A549 (cell line): ENCODE results near the gene NUTF2.

Experiments
- BCL3 ChIP-seq: fragments of >200 bp; sonication (Bioruptor Twin); formaldehyde crosslinking; IDR thresholded peaks from 3 replicates; pipeline ENCODE4 v1.6.1; 2016
- CTCF ChIP-seq: fragments of >200 bp; sonication (Bioruptor Twin); formaldehyde crosslinking; IDR thresholded peaks from 3 replicates; pipeline ENCODE4 v1.5.1; 2016
- EP300 ChIP-seq, 2 experiments: fragments of >200 bp; sonication (Bioruptor Twin); formaldehyde crosslinking; IDR thresholded peaks; 2 replicates in 1 of 2; 3 replicates in 1 of 2; pipeline ENCODE4 v1.6.1; 2016 to 2017
- HDAC2 ChIP-seq: fragments of 200-600 bp; sonication (generic); IDR thresholded peaks from 2 replicates; pipeline ENCODE4 v1.6.1; 2016
- HOXB5 ChIP-seq: fragments of 250-450 bp; sonication (Bioruptor Pico); IDR thresholded peaks from 2 replicates; pipeline ENCODE4 v1.5.0; 2020; ENCODE audit warnings: mild to moderate bottlenecking, moderate library complexity
- POLR2A ChIP-seq: IDR thresholded peaks from 2 replicates; pipeline ENCODE4 v1.6.1; 2012; ENCODE audit warnings: mild to moderate bottlenecking, low read length
- POLR2AphosphoS2 ChIP-seq: conservative IDR thresholded peaks from 2 replicates; pipeline ENCODE4 v1.6.1; 2012; ENCODE audit warnings: low read length, improper control_type of control experiment, inconsistent platforms
- RAD21 ChIP-seq, 2 experiments: fragments of >200 bp in 1 of 2; sonication (Bioruptor Twin) in 1 of 2; formaldehyde crosslinking in 1 of 2; IDR thresholded peaks in 1 of 2; conservative IDR thresholded peaks in 1 of 2; 2 replicates in 1 of 2; 3 replicates in 1 of 2; pipeline ENCODE4 v1.6.1; 2012 to 2018; ENCODE audit warnings: inconsistent platforms in 1 of 2
- REST ChIP-seq: fragments of 200-600 bp; sonication (generic); IDR thresholded peaks from 2 replicates; pipeline ENCODE4 v1.6.1; 2016; ENCODE audit warnings: antibody characterized with exemption, mild to moderate bottlenecking, moderate library complexity
- RFX5 ChIP-seq: fragments of 450-650 bp; IDR thresholded peaks from 2 replicates; pipeline ENCODE4 v1.7.1; 2014; ENCODE audit warnings: antibody characterized with exemption, mild to moderate bottlenecking, moderate library complexity
- ZFP36 ChIP-seq: fragments of 450-650 bp; IDR thresholded peaks from 2 replicates; pipeline ENCODE4 v1.6.1; 2014; ENCODE audit warnings: borderline replicate concordance; ENCODE audit not compliant: partially characterized antibody

GRCh38 chr16:67883872-67884261, 37.1 kb downstream of the NUTF2 start:
- peak; percentile 67 to 73 for TF ChIP-seq RAD21 (conservative IDR thresholded peaks at IDR 0.05 in 1 of 2, IDR thresholded peaks at IDR 0.05 in 1 of 2)
- peak; percentile 79 for TF ChIP-seq CTCF
- no peak for TF ChIP-seq RFX5
- no peak for TF ChIP-seq BCL3
- TF ChIP-seq REST, result no peak
- TF ChIP-seq ZFP36, result no peak
- no peak for TF ChIP-seq EP300 (IDR thresholded peaks at IDR 0.05)
- TF ChIP-seq POLR2A, result no peak
- TF ChIP-seq HDAC2, result no peak
- no peak for TF ChIP-seq HOXB5 (CRISPR knock-in tag)
- no peak for TF ChIP-seq POLR2AphosphoS2
